Hypothalamus (tissue), 51 donors: ENCODE data around the gene PAK2.
"Not testable (repeated sequence)": the region's sequence is repeated elsewhere in the genome, so short reads cannot be mapped to it uniquely, and the experiment has no call there.

Experiments
- DNase-seq, 51 donors: peaks; one replicate each; lab custom pipeline; 2025; lab: John Stamatoyannopoulos, UW

Gene PAK2

DNA sequence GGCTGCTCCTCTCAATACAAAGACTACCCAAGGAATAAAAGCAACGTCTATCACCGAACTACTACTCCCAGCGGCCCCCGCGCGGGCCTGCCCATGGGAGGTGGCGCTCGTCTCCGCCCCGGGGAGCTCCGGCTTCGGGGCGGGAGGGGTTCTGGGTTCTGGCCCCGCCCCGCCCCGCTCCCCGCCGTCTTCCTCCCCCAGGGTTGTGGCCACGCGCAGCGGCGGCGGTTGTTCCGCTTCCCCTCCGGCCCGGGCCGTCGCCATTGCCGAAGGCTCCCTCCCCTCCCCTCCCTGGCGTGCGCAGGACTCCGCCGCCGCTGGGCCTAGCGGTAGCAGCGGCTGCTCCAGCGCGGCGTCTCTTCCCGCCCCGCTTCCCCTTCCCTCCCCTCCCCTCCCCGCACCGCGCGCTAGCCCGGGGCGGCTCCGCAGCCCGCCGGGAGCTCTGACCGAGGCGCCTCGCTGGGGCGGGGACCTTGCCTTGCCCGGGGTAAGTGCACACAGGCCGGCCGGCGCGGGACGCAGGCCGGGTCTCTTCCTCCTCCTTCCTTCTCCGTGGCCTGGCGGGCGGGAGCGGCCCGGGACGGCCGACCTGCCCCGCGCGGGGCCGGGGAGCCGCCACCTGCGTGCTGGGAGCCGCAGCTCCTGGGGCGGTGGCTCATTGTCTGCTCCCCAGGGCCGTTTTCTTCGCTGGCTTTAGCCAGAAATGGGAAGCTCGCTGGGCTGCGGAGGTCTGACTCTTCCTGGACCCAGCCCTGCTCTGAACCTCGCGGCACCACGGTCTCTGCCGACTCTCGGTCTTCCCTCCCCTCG, at the start of gene PAK2:
Gene PAK2 (plus strand): TSS at position 187 of the 810 bp plus-strand sequence. CDS start 42,790 bp downstream, outside the sequence.
- DNase-seq = peak; percentile 30 to 97 (median 88)

- peak in 1 of 51 donors; percentile 21 for DNase-seq
Observed at GRCh38 chr3:196689941-196690660, 49.6 kb upstream of the PAK2 start.

GRCh38 chr3:196691386-196691785, 48.3 kb upstream of the PAK2 start:
- DNase-seq = no peak

GRCh38 chr3:196694202-196694638, 45.4 kb upstream of the PAK2 start:
- no peak for DNase-seq

DNA sequence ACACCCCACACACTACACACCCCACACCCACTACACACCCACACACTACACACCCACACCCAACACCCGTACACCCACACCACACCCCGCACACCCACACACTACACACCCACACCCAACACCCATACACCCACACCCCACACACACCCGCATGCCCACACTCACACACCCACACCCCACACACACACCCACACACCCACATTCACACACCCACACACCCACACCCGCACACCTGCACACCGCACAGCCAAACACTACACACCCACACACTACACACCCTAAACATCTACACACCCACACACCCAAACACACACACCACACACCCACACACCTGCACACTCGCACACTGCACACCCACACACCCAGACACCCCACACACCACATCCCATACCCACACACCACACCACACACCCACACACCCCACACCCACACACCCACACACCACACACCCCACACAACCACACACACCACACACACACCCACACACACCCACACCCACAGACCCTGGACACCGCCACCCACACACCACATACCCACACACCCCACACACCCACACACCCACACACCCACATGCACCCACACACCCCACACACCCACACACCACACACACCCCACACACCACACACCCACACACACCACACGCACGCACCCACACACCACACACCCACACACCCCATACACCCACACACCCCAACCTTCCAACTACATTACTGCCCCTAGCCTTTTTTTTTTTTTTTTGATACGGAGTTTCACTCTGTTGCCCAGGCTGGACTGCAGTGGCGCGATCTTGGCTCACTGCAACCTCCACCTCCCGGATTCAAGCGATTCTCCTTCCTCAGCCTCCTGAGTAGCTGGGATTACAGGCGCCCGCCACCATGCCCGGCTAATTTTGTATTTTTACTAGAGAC, 44.5 kb upstream of the PAK2 start:
- DNase-seq = no peak

DNA sequence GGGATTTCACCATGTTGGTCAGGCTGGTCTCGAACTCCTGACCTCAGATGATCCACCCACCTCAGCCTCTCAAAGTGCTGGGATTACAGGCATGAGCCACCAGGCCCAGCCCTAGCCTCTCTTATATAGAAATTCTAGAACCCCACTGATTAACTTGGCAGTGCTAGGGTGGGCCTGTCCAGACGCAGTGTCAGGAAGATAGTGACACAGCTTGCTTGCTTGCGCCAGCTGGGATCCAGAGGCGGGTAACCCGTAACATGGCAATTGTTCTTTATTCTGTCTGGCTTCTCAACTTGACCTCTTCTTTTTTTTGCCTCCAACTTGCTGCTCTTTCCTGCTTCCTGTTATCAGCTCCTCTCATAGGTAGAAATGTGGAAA, 43.8 kb upstream of the PAK2 start:
- DNase-seq = no peak

DNA sequence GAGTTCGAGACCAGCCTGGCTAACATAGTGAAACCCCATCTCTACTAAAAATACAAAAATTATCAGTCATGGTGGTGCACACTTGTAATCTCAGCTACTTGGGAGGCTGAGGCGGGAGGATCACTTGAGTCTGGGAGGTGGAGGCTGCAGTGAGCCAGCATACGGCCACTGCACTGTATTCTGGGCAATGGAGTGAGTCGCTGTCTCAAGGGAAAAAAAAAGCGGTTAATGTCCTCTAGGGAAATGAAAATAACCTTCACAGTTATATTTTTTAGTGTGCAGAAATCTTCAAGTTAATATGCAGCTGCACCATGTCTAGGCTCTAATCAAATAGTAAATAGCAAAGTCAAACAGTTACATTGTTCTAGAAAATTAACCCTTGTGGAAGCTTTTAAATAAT, 42.4 kb upstream of the PAK2 start:
- DNase-seq = no peak

GRCh38 chr3:196699749-196700148, 39.9 kb upstream of the PAK2 start:
- no peak for DNase-seq

- DNase-seq = no peak
Observed at GRCh38 chr3:196700801-196701200, 38.9 kb upstream of the PAK2 start.

- DNase-seq = no peak
Observed at GRCh38 chr3:196706327-196706726, 33.3 kb upstream of the PAK2 start.

DNA sequence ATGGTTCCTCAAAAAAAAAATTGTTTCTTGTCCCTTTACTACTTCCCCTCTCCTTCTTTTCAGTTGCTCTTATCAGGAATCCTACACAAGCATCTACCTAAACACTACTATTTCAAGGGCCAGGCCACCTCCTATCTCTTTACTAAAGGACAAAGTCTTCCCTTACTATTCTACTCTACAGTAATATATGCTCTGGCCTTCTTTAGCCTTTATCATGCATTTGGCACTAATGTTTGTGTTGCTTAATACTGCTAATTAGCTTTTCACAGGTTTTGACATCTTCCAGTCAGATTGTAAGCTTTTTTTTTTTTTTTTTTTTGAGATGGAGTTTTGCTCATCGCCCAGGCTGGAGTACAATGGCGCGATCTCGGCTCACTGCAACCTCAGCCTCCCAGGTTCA, 32.9 kb upstream of the PAK2 start:
- DNase-seq = no peak

DNA sequence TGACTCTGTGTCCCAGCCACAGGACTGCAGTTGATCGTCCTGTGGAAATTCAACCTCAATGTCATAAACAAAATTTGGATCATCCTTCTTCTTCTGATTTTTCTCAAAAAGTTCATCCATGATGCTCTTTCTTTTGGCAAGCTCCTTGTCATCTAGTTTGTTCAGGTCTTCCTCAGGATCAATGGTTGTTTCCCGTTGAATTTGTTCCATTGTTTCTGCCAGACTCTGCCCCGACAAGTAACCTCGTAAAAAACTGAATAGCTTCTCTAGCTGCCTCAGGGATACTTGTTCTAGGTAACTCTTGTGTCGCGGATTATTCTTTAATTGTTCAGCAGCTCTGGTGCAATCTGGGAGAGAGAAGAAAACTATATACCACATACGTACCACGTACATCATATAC, 32.1 kb upstream of the PAK2 start:
- no peak for DNase-seq

DNA sequence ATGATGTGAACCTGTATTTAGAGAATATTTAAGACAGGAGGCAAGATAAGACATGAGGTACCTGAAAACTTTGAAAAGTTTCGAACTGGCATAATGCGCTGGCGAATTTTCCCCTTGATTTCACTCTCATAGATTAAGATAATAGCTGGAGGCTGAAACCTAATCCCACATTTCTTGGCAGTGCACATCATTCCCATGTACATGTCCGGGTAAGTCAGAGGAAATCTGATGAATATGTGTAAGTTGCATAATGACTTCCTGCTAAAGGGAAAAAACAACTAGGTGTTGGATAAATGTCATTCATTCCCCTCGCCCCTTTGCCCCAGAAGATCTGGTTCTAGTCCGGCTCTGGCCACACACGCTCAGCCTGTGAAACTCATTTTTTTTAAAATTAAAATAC, 31.2 kb upstream of the PAK2 start:
- no peak for DNase-seq

- peak; percentile 35 to 94 (median 83) for DNase-seq
Observed at GRCh38 chr3:196711838-196712513, 27.7 kb upstream of the PAK2 start, which contains the start of the genes CEP19 and PIGX. TSS of gene CEP19 (minus strand) at chr3:196712250. CDS start at chr3:196708657, 3,593 bp downstream. TSS of gene PIGX (plus strand) at chr3:196712377.

DNA sequence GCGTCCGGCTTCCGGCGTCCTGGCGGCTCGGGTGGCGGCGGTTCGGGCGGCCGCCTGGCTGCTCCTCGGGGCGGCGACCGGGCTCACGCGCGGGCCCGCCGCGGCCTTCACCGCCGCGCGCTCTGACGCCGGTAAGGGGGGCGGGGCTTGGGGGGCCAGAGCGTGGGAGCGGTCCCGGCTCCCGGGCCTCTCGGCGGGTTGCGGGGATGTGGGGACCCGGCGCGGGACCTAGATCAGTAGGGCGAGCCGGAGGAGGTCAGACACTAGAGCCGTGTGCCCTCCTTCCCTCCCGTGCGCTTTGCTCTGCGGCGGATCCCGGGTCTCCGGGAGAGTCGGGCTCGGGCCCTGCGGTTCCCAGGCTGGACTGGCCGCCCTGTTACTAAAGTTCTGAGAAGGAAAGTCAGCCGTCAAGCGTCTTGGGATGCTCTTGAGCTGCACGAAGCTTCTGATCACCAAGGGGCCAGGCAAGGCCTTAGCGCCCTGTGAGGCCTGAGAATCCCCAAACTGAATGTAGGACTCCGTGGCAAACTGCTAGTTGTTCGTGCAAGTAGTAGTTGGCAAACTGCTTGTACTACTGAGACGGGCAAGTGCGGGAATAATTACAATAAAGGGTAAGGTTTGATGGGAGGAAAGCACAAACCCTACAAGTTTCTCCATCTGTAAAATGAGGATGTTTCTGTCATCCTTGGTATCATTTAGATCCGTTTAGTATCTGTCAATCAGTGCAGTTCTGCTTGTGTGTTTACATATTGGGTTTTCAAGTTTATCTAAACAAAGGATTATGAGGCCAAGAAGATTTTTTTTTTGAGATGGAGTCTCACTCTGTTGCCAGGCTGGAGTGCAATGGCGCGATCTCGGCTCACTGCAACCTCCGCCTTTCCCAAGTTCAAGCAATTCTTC, 26.9 kb upstream of the PAK2 start:
- DNase-seq = peak in 41 of 51 donors; percentile 27 to 94 (median 70)

DNA sequence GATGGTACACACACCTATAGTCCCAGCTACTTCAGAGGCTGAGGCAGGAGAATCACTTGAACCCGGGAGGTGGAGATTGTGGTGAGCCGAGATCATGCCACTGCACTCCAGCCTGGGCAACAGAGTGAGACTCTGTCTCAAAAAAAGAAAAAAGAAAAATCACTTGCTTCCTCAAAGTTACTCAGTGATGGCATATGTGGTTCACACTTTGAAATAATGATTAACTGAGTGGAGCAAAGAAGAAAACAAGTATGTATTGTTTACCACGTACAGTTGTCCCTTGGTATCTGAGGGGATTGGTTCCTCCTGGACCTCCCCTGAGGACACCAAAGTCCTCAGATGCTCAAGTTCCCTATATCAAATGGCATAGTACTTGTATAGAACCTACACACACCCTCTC, 22.5 kb upstream of the PAK2 start:
- DNase-seq = not testable (repeated sequence)

- DNase-seq = no peak
Observed at GRCh38 chr3:196721097-196721496, 18.6 kb upstream of the PAK2 start.

- DNase-seq = no peak
Observed at GRCh38 chr3:196726788-196727675, 12.6 kb upstream of the PAK2 start.
